ENCODE data around the gene ISCU.

The ISCU gene

GRCh38 chr12:108602976-108603704 is 40.7 kb downstream of the ISCU start:
- no peak overlapping the region for H3K4me3 ChIP-seq (ENCODE audit: control insufficient read depth, low read depth, low read length)
- TF ChIP-seq, protein P1, sequence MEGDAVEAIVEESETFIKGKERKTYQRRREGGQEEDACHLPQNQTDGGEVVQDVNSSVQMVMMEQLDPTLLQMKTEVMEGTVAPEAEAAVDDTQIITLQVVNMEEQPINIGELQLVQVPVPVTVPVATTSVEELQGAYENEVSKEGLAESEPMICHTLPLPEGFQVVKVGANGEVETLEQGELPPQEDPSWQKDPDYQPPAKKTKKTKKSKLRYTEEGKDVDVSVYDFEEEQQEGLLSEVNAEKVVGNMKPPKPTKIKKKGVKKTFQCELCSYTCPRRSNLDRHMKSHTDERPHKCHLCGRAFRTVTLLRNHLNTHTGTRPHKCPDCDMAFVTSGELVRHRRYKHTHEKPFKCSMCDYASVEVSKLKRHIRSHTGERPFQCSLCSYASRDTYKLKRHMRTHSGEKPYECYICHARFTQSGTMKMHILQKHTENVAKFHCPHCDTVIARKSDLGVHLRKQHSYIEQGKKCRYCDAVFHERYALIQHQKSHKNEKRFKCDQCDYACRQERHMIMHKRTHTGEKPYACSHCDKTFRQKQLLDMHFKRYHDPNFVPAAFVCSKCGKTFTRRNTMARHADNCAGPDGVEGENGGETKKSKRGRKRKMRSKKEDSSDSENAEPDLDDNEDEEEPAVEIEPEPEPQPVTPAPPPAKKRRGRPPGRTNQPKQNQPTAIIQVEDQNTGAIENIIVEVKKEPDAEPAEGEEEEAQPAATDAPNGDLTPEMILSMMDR (conservative IDR thresholded peaks at IDR 0.05; ENCODE audit: control insufficient read depth, insufficient read depth, low read depth, low read length), result no peak
- no peak for DNase-seq (ENCODE audit: low read depth)

GRCh38 chr12:108603743-108604142 is 41.3 kb downstream of the ISCU start:
- H3K4me3 ChIP-seq (ENCODE audit: control insufficient read depth, low read depth, low read length), result no peak overlapping the region
- DNase-seq (ENCODE audit: low read depth), result no peak

DNA sequence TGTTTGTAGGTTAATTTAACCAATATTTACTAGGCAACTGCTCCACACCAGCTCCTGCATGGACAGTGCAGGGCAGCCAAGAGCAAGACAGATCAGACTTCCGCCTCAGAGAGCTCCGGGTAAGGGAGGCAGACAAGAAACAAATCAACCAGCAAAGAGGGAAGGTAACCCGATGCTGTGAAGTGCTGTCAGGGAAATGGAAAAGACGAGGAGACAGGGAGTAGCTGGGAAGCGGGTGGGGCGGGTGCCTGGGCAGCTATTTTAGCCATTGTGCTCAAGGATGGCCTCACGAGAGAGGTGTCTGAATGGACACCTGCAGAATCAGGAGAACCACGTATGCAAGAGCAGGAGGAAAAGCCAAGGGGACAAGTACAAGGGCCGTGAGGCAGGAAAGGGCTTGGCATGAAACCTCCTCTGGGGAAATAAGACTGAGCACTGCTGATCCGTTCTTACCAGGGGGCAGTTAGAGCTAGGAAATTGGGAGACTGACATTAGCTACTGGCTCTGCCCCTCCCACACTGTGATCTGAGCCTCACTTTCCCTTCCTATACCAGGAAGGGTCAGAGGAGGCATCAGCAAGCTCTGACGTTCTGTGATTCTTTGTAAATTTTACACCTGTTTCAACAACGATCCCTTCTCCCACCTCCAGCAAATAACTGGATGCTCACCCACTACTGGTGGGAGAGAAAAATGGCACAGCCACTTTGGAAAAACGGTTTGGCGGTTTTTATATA is 42.0 kb downstream of the ISCU start:
- H3K4me3 ChIP-seq (ENCODE audit: control insufficient read depth, low read depth, low read length), result no peak overlapping the region
- no peak for DNase-seq (ENCODE audit: low read depth)

More at GRCh38 chr12:108603743-108604142, 41.3 kb downstream of the ISCU start:
- TF ChIP-seq, protein P1 (conservative IDR thresholded peaks at IDR 0.05; ENCODE audit: control insufficient read depth, insufficient read depth, low read depth, low read length), result no peak

DNA sequence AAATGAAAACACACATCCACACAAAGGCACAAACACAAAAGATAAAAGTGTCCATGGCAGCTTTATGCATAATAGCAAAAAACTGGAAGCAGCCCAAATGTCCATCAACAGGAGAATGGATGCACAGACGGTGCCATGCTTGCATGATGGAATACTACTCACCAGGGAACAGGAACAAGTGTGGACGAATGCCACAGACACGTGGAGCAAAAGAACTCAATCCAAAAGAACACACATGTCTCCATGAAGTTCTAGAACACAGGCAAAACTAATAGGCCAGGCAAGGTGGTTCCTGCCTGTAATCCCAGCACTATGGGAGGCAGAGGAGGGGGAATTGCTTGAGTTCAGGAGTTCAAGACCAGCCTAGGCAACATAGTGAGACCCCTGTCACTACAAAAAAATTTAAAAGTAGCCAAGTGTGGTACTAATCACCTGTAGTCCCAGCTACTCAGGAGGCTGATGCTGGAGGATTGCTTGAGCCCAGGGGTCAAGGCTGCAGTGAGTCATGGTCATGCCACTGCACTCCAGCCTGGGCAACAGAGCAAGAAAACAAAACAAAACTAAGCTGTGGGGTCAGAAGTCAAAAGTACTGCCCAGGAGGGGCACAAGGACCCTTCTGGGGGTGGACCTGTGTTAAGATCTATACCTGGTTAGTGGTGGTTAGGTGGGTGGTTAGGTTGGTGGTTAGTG is 42.7 kb downstream of the ISCU start:
- DNase-seq (ENCODE audit: low read depth), result peak; percentile 51
- no peak overlapping the region for H3K4me3 ChIP-seq (ENCODE audit: control insufficient read depth, low read depth, low read length)
- TF ChIP-seq, protein P1 (conservative IDR thresholded peaks at IDR 0.05; ENCODE audit: control insufficient read depth, insufficient read depth, low read depth, low read length), result no peak

More for the DNA sequence above, 42.0 kb downstream of the ISCU start:
- TF ChIP-seq, protein P1 (conservative IDR thresholded peaks at IDR 0.05; ENCODE audit: control insufficient read depth, insufficient read depth, low read depth, low read length), result no peak

DNA sequence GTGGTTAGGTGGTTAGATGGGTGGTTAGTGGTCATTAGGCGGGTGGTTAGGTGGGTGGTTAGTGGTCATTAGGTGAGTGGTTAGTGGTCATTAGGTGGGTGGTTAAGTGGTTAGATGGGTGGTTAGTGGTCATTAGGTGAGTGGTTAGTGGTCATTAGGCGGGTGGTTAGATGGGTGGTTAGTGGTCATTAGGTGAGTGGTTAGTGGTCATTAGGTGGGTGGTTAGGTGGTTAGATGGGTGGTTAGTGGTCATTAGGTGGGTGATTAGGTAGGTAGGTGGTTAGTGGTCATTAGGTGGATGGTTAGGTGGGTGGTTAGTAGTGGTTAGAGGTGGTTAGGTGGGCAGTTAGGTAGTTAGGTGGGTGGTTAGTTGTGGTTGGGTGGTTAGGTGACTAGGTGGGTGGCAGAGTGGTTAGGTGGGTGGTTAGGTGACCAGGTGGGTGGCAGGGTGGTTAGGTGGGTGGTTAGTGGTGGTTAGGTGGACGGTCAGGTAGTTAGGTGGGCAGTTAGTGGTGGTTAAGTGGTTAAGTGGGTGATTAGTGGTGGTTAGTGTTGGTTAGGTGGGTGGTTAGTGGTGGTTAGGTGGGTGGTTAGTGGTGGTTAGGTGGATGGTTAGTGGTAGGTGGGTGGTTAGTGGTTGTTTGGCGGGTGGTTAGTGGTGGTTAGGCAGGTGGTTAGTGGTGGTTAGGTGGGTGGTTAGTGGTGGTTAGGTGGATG is 43.5 kb downstream of the ISCU start:
- H3K4me3 ChIP-seq (ENCODE audit: control insufficient read depth, low read depth, low read length), result no peak overlapping the region
- DNase-seq (ENCODE audit: low read depth), result no peak
- TF ChIP-seq, protein P1 (conservative IDR thresholded peaks at IDR 0.05; ENCODE audit: control insufficient read depth, insufficient read depth, low read depth, low read length), result no peak

- TF ChIP-seq, protein P1 (conservative IDR thresholded peaks at IDR 0.05; ENCODE audit: control insufficient read depth, insufficient read depth, low read depth, low read length), result no peak
- H3K4me3 ChIP-seq (ENCODE audit: control insufficient read depth, low read depth, low read length), result no peak overlapping the region
- no peak for DNase-seq (ENCODE audit: low read depth)
These were observed 44.1 kb downstream of the ISCU start for GRCh38 chr12:108606492-108606891.

All from fibroblast of mammary gland (primary cell).